B cell (primary cell): Measurements from ENCODE around the gene TOX2. TPM values are rescaled to one million over a fixed set of nuclear protein-coding genes. Genes with fewer than 3 reads are reported as not detected.

Experiments used
- ATAC-seq: fragments of 200-7000 bp; cut with Tn5 transposase; one replicate; pipeline ENCODE4 v1.10.0; 2021; ENCODE audit warnings: low read depth, mild to moderate bottlenecking, moderate number of reproducible peaks, moderate library complexity
- CTCF ChIA-PET: fragments of 350-600 bp; sonication (Branson Sonifier 250); formaldehyde crosslinking; loops from one replicate; lab custom pipeline; 2021; ENCODE audit warnings: antibody characterized with exemption, inconsistent platforms; lab: Charles Lee
- POLR2A ChIA-PET: fragments of 350-600 bp; sonication (Branson Sonifier 250); formaldehyde crosslinking; loops from one replicate; lab custom pipeline; 2021; ENCODE audit warnings: antibody characterized with exemption; lab: Charles Lee
- DNase-seq: peaks from one replicate; pipeline ENCODE4 v3.0.0; 2013
- H2AFZ ChIP-seq: 2 replicates; pipeline ENCODE4 v1.6.1; 2012; ENCODE audit warnings: mild to moderate bottlenecking, low read depth, low read length; ENCODE audit not compliant: insufficient read depth, poor library complexity, severe bottlenecking
- H3K27ac ChIP-seq, 2 donors: 1 replicate in 1 of 2; 2 replicates in 1 of 2; pipeline ENCODE4 v1.5.1; 2012 to 2013; ENCODE audit warnings: low read length in 2 of 2, mild to moderate bottlenecking in 2 of 2, moderate library complexity in 1 of 2
- H3K27me3 ChIP-seq, 4 experiments: fragments of 200-600 bp in 1 of 4; sonication (generic) in 1 of 4; replicated peaks in 1 of 4; 1 replicate in 2 of 4; 2 replicates in 2 of 4; pipeline versions ENCODE4 v1.6.1 to v1.7.0; 2013 to 2016; ENCODE audit warnings: low read length in 3 of 4, mild to moderate bottlenecking in 2 of 4, mixed read lengths in 1 of 4, moderate library complexity in 1 of 4; ENCODE audit not compliant: insufficient read depth in 4 of 4, control insufficient read depth in 3 of 4; ENCODE audit errors: control extremely low read depth in 1 of 4
- H3K36me3 ChIP-seq, 2 experiments: replicated peaks in 1 of 2; 1 replicate in 1 of 2; 2 replicates in 1 of 2; pipeline versions ENCODE4 v1.6.1 to v1.7.1; 2013; ENCODE audit warnings: low read length in 1 of 2; ENCODE audit not compliant: insufficient read depth in 2 of 2, control insufficient read depth in 1 of 2; ENCODE audit errors: control extremely low read depth in 1 of 2, extremely low read depth in 1 of 2
- H3K4me1 ChIP-seq, 2 donors: fragments of 200-600 bp in 1 of 2; sonication (generic) in 1 of 2; 1 replicate in 1 of 2; 2 replicates in 1 of 2; pipeline versions ENCODE4 v1.5.1 to v1.6.1; 2013 to 2017; ENCODE audit warnings: low read length in 2 of 2; ENCODE audit not compliant: control insufficient read depth in 2 of 2, insufficient read depth in 2 of 2
- H3K4me2 ChIP-seq: replicated peaks from 2 replicates; pipeline ENCODE3; 2012; ENCODE audit warnings: mild to moderate bottlenecking, low read depth, low read length; ENCODE audit not compliant: poor library complexity, severe bottlenecking
- H3K4me3 ChIP-seq, 5 experiments: fragments of 200-600 bp in 1 of 5; sonication (generic) in 1 of 5; 1 replicate in 3 of 5; 2 replicates in 2 of 5; pipeline versions ENCODE4 v1.5.1 to v1.7.0; 2011 to 2016; ENCODE audit warnings: low read length in 4 of 5, mild to moderate bottlenecking in 4 of 5, low read depth in 2 of 5, control low read depth in 1 of 5, moderate library complexity in 1 of 5; ENCODE audit not compliant: insufficient read depth in 1 of 5; ENCODE audit errors: control extremely low read depth in 1 of 5, extremely low read depth in 1 of 5
- H3K79me2 ChIP-seq: fragments of 200-600 bp; sonication (generic); one replicate; pipeline ENCODE4 v1.6.0; 2016; ENCODE audit warnings: low read length; ENCODE audit not compliant: control insufficient read depth, insufficient read depth
- H3K9ac ChIP-seq: fragments of 200-600 bp; sonication (generic); 2 replicates; pipeline ENCODE4 v1.6.1; 2017; ENCODE audit warnings: mild to moderate bottlenecking, low read length, moderate library complexity
- H3K9me3 ChIP-seq, 3 donors: one replicate each; pipeline versions ENCODE4 v1.6.1 to v1.7.1; 2013; ENCODE audit warnings: low read length in 2 of 3; ENCODE audit not compliant: control insufficient read depth in 2 of 3, insufficient read depth in 1 of 3; ENCODE audit errors: control extremely low read depth in 1 of 3
- H4K20me1 ChIP-seq: 2 replicates; pipeline ENCODE4 v1.6.0; 2012; ENCODE audit warnings: mild to moderate bottlenecking, low read length; ENCODE audit not compliant: insufficient read depth, control insufficient read depth, poor library complexity, severe bottlenecking
- H3K27ac Mint-ChIP-seq: one replicate; pipeline ENCODE4 v1.8.0; 2021; ENCODE audit warnings: mixed read lengths
- H3K27me3 Mint-ChIP-seq: one replicate; pipeline ENCODE4 v1.8.0; 2021; ENCODE audit warnings: mixed read lengths
- H3K4me1 Mint-ChIP-seq: one replicate; pipeline ENCODE4 v1.8.0; 2021; ENCODE audit warnings: mixed read lengths
- H3K4me3 Mint-ChIP-seq: one replicate; pipeline ENCODE4 v1.8.0; 2021; ENCODE audit warnings: mixed read lengths
- H3K9me3 Mint-ChIP-seq: one replicate; pipeline ENCODE4 v1.8.0; 2022; ENCODE audit warnings: mixed read lengths; ENCODE audit not compliant: insufficient read depth
- CTCF ChIP-seq: fragments of 200-600 bp; IDR thresholded peaks from one replicate; pipeline ENCODE4 v1.8.0; 2022; ENCODE audit warnings: antibody characterized with exemption, mild to moderate bottlenecking
- EZH2 ChIP-seq: IDR thresholded peaks from 2 replicates; pipeline ENCODE4 v1.6.1; 2012; ENCODE audit warnings: borderline replicate concordance, low read depth, mild to moderate bottlenecking, moderate library complexity, low read length; ENCODE audit not compliant: insufficient read depth, poor library complexity, severe bottlenecking
- WGBS: methylation state at CpG from one replicate; pipeline ENCODE4 v1.1.5; 2013; ENCODE audit warnings: missing lambda C conversion rate; ENCODE audit not compliant: insufficient coverage; 5-methylcytosine and 5-hydroxymethylcytosine counted together
- intact Hi-C: fragments of 100-400 bp; cut with micrococcal nuclease; formaldehyde crosslinking; loops from one replicate; pipeline ENCODE4 v1.10.0; 2022
- polyA plus RNA-seq: library from polyadenylated mRNA; depleted of rRNA; stranded (reverse); fragments of >200 nt; gene quantifications from 2 replicates; pipeline ENCODE4 v1.2.3, GENCODE V29; 2012
- total RNA-seq, 2 donors: library from RNA; stranded (reverse); fragments of 120-200 nt in 1 of 2; gene quantifications; 1 replicate in 1 of 2; 2 replicates in 1 of 2; pipeline versions ENCODE4 v1.2.3 to v1.2.4, GENCODE V29; 2013 to 2022

TOX2 gene
- total and polyA plus RNA-seq, 2 donors (not counting 1 experiment from before 2014, with no cell fraction given): 1.2 to 4.1 TPM

- peaks cover 30% of the 10 kb centered on the region for H3K4me1 Mint-ChIP-seq
Measured at GRCh38 chr20:43949741-43950618, 35.3 kb downstream of the TOX2 start.

More at GRCh38 chr20:43949741-43950618, 35.3 kb downstream of the TOX2 start:
- Histone ChIP-seq H3K9ac (peak overlapping the region; percentile 21), H3K27ac (no peak overlapping the region), H3K4me2 (peak overlapping the region; percentile 54), H2AFZ (peak overlapping the region; percentile 66), H3K9me3 (no peaks in the 10 kb centered on the region), H3K27me3 (no peaks in the 10 kb centered on the region), H3K79me2 (no peaks in the 10 kb centered on the region), H4K20me1 (no peaks in the 10 kb centered on the region), H3K36me3 (no peaks in the 10 kb centered on the region), H3K4me1 (peaks cover 14 to 32% of the 10 kb centered on the region in 2 donors), H3K4me3 (no peak overlapping the region)
- peak; percentile 42 for DNase-seq
- no peaks in the 10 kb centered on the region for H3K27me3 Mint-ChIP-seq
- ChIA-PET POLR2A (no interaction called here), CTCF (interaction anchor here (0.9 kb wide), 2 partner anchors 11 to 410 kb away, joined by 3 read pairs; no protein-coding TSS in a partner anchor)
- TF ChIP-seq EZH2 (no peak), CTCF (no peak)
- peak overlapping the region; percentile 59 for H3K4me3 Mint-ChIP-seq
- H3K27ac Mint-ChIP-seq: peak overlapping the region; percentile 28
- H3K9me3 Mint-ChIP-seq: no peaks in the 10 kb centered on the region
- ATAC-seq: peak; percentile 60
- intact Hi-C loops: no loop called here
- 23% methylated on average over 15 of the region's 18 CpGs for WGBS
